Tibial nerve (tissue), 3 donors: ENCODE data around the gene DNAAF6.

Source experiments
- CTCF ChIP-seq, 5 experiments: fragments of 200-600 bp in 3 of 5; fragments of 450-650 bp in 2 of 5; sonication (generic) in 3 of 5; IDR thresholded peaks; one replicate each; pipeline ENCODE4 v1.5.1; 2016 to 2019; ENCODE audit warnings: antibody characterized with exemption in 5 of 5, mild to moderate bottlenecking in 3 of 5, moderate library complexity in 2 of 5
- POLR2A ChIP-seq, 2 donors: fragments of 450-650 bp; IDR thresholded peaks; one replicate each; pipeline ENCODE4 v1.6.1; 2017; ENCODE audit warnings: antibody characterized with exemption in 2 of 2, mild to moderate bottlenecking in 2 of 2, moderate library complexity in 2 of 2

- TF ChIP-seq CTCF (IDR thresholded peaks at IDR 0.05) (no peak), POLR2A (IDR thresholded peaks at IDR 0.05) (no peak)
These were observed 7.1 kb downstream of the DNAAF6 start for GRCh38 chrX:107213477-107213876.
